D721Med (cell line): ENCODE results near the gene FKBP14.
"Not testable (repeated sequence)": the region's sequence is repeated elsewhere in the genome, so short reads cannot be mapped to it uniquely, and the experiment has no call there.

Experiments used
- DNase-seq: peaks from one replicate; pipeline ENCODE4 v3.0.0; 2011; ENCODE audit warnings: low spot score; ENCODE audit not compliant: insufficient read length
- FAIRE-seq: peaks from 2 replicates; lab custom pipeline; 2011; peaks lifted over from hg19 to GRCh38; lab: Jason Lieb, UNC
- CTCF ChIP-seq: IDR thresholded peaks from 2 replicates; pipeline ENCODE4 v1.5.1; 2012; ENCODE audit warnings: mild to moderate bottlenecking, control low read depth; ENCODE audit not compliant: insufficient read depth; ENCODE audit errors: missing control alignments

The FKBP14 gene

DNA sequence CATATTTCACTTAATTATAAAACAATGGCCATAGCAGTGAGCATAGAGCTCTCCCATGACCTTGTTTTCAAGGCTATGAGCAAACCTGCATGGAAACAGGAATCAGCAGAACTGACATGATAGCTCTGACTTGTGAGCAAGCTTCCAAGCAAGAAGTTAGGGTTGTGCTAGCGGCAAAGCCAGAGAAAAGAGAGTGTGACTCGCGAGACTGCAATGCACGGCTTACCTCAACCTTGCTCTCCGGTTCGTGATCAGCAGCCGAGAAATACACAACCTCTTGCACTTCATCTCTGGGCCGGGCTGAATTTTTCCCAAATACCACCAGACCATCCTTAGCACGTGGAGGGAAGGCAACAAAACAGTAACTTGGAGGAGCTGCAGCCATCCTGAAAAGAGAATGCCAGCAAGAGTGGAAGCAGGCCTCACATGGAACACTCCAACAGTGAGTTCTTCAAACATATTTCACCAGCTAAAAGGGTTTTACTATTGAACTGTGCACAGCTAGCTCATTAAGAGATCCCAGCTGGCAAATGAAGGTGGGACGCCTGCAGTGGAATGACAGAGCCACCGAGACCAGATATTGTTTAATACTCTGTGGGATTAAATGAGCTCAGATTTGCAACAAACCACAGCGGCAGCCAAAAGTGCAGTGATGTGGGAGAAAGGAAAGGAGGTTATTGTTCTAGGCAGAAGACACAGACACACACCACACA lies 57.7 kb downstream of the FKBP14 start:
- no peak for TF ChIP-seq CTCF
- DNase-seq: no peak
- FAIRE-seq: no peak

DNA sequence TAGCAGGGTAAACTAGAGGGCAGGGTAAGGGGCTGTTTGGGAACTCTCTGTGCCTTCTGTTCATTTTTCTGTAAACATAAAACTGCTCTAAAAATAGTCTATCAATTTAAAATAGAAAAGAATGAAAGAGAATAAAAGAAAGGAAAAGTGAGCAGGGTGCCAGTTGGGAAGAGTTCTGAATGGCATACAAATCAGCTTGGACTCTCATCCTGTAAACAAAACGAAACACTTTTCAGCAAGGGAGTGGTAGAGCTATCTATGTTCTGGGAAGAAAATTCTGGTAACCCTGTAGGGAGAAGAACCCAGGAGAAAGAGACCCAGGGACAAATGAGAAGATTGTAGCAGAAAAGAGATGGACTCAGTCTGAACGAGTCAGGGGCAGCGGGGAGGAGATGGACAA lies 61.5 kb downstream of the FKBP14 start:
- FAIRE-seq: no peak
- DNase-seq: no peak
- no peak for TF ChIP-seq CTCF

DNA sequence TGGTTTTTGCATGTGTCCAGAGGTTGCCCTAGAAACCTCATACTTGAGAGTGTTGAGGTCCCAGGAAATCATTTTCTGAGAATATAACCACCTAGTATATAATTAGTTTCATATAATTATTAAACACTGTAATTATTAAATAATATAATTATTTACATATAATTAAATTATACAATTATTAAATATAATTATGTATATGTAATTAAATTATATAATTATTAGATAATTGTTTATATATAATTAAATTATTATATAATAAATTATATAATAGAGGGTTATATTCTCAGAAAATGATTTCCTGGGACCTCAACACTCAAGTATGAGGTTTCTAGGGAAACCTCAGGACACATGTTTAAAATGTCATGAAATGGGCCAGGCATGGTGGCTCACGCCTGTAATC lies 64.5 kb downstream of the FKBP14 start:
- TF ChIP-seq CTCF: no peak
- DNase-seq (no peak), FAIRE-seq (no peak)

DNA sequence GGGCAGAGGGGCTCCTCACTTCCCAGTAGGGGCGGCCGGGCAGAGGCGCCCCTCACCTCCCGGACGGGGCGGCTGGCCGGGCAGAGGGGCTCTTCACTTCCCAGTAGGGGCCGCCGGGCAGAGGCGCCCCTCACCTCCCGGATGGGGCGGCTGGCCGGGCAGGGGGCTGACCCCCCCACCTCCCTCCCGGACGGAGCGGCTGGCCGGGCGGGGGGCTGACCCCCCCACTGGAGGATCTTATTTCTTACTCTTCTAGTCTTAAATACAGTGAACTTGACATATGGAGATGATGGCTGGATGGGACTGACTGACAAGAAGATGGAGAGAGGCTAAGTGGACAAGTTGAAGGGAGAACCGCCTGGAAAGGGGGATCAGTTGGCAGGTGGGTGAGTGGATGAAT lies 64.9 kb downstream of the FKBP14 start:
- not testable (repeated sequence) for FAIRE-seq, DNase-seq
